ENCODE measurements around the gene ASB16.
A peak's percentile ranks its signal among the peaks of the same experiment; 100 is the strongest.

Gene ASB16

DNA sequence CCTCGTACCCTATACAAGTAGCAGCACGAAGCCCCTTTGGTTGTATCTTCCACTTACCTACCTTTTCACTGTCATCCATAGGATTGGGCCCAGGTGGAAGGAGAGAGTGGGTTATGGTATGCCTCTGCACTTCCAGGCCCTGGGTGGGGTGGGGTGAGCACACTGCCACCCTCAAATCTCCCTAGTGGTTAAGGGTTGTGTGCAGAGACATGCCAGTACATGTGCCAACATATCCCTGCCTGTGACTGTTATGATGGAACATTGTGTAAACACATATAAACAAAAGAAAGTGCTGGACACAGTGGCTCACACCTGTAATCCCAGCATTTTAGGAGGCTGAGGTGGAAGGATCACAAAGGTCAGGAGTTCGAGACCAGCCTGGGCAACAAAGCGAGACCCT, 17.6 kb upstream of the ASB16 start:
- no peak overlapping the region for H3K4me3 ChIP-seq (replicated peaks; ENCODE audit: low read depth, low read length)
- TF ChIP-seq, protein P1, sequence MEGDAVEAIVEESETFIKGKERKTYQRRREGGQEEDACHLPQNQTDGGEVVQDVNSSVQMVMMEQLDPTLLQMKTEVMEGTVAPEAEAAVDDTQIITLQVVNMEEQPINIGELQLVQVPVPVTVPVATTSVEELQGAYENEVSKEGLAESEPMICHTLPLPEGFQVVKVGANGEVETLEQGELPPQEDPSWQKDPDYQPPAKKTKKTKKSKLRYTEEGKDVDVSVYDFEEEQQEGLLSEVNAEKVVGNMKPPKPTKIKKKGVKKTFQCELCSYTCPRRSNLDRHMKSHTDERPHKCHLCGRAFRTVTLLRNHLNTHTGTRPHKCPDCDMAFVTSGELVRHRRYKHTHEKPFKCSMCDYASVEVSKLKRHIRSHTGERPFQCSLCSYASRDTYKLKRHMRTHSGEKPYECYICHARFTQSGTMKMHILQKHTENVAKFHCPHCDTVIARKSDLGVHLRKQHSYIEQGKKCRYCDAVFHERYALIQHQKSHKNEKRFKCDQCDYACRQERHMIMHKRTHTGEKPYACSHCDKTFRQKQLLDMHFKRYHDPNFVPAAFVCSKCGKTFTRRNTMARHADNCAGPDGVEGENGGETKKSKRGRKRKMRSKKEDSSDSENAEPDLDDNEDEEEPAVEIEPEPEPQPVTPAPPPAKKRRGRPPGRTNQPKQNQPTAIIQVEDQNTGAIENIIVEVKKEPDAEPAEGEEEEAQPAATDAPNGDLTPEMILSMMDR (IDR thresholded peaks at IDR 0.05; ENCODE audit: low read length, missing control alignments), result no peak
- no peak for DNase-seq (ENCODE audit: low read depth)

DNA sequence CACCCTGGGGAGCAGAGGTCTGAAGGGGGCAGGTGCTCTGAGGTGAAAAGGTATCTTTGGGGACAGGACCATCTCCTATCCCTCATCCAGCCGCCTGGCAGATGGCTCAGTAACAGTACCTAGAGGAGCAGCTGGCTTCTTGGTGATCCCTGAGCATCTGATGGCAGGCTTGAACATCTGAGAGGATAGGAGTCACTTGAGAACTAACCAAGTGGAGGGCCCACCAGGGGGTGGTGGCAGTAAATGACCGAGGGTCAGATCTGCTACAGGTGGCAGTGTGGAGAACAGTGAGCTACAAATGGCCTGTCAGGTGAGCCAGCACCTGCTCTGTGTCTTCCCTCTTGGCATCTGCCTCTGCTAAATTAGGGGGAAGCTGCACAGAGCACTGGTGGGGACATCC, 15.0 kb upstream of the ASB16 start:
- TF ChIP-seq, protein P1 (IDR thresholded peaks at IDR 0.05; ENCODE audit: low read length, missing control alignments), result no peak
- DNase-seq (ENCODE audit: low read depth), result no peak
- no peak overlapping the region for H3K4me3 ChIP-seq (replicated peaks; ENCODE audit: low read depth, low read length)

- TF ChIP-seq, protein P1 (IDR thresholded peaks at IDR 0.05; ENCODE audit: low read length, missing control alignments), result no peak
- no peak overlapping the region for H3K4me3 ChIP-seq (replicated peaks; ENCODE audit: low read depth, low read length)
- DNase-seq (ENCODE audit: low read depth), result peak; percentile 46
Measured at GRCh38 chr17:44159519-44160210, 10.8 kb upstream of the ASB16 start.

DNA sequence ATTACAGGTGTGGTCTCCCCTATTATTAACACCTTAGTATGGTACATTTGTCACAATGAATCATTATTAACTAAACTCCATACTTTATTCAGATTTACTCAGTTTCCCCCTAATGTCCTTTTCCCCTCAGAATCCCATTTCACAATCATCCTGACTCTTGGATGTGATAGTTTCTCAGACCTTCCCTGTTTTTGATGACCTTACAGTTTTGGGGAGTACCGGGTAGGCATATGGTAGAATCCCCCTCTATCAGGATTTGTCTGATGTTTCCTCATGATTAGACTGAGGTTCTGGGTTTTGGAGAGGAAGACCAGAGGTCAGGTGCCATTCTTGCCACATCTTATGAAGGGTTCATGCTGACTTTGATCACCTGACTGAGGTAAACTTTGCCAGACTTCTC, 6.0 kb upstream of the ASB16 start:
- TF ChIP-seq, protein P1 (IDR thresholded peaks at IDR 0.05; ENCODE audit: low read length, missing control alignments), result no peak
- no peak for DNase-seq (ENCODE audit: low read depth)

GRCh38 chr17:44167181-44167861, 3.2 kb upstream of the ASB16 start:
- TF ChIP-seq, protein P1 (IDR thresholded peaks at IDR 0.05; ENCODE audit: low read length, missing control alignments), result no peak
- H3K4me3 ChIP-seq (replicated peaks; ENCODE audit: low read depth, low read length), result no peak overlapping the region

More for the DNA sequence above, 6.0 kb upstream of the ASB16 start:
- H3K4me3 ChIP-seq (replicated peaks; ENCODE audit: low read depth, low read length), result no peak overlapping the region

DNA sequence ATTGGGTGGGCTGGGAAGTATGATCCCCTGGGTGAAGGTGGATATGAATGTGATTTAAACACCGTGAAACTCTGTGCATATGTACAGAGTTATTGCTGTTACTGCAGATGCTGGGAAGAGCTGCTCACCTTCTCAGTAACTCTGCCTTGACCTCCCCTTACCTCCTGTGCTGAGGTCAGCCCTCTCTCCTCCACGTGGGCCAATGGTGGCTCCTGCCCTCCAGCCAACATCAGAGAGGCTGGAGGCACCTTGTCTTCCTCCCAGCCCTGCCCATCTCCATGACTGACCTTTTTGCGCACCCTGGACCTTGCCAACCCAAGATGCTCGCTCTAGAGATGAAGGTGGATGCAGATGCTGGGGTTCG, 387 bp upstream of the ASB16 start:
- no peak for DNase-seq (ENCODE audit: low read depth)
- H3K4me3 ChIP-seq (replicated peaks; ENCODE audit: low read depth, low read length), result no peak overlapping the region
- TF ChIP-seq, protein P1 (IDR thresholded peaks at IDR 0.05; ENCODE audit: low read length, missing control alignments), result no peak

More at GRCh38 chr17:44167181-44167861, 3.2 kb upstream of the ASB16 start:
- DNase-seq (ENCODE audit: low read depth), result no peak

Measured in fibroblast of pulmonary artery (primary cell).